Smooth muscle cell (in vitro differentiated cells): Measurements from ENCODE around the gene GPR108. TPM values are rescaled to one million over a fixed set of nuclear protein-coding genes. Genes with fewer than 3 reads are reported as not detected.

Source experiments
- DNase-seq: peaks from one replicate; lab custom pipeline; 2025; ENCODE audit not compliant: unreplicated experiment; lab: John Stamatoyannopoulos, UW
- H2AFZ ChIP-seq: fragments of 200-600 bp; sonication (generic); 2 replicates; pipeline ENCODE4 v1.6.0; 2016; ENCODE audit warnings: antibody characterized with exemption, low read depth, mild to moderate bottlenecking
- H3F3A ChIP-seq: fragments of 200-600 bp; sonication (generic); 2 replicates; pipeline ENCODE4 v1.6.0; 2017; ENCODE audit warnings: antibody characterized with exemption, low read depth
- H3K27ac ChIP-seq: fragments of 200-600 bp; sonication (generic); 2 replicates; pipeline ENCODE4 v1.5.1; 2016; ENCODE audit warnings: low read depth, mild to moderate bottlenecking
- H3K27me3 ChIP-seq: fragments of 200-600 bp; sonication (generic); 2 replicates; pipeline ENCODE4 v1.6.1; 2016; ENCODE audit warnings: low read depth, mild to moderate bottlenecking
- H3K36me3 ChIP-seq: fragments of 200-600 bp; sonication (generic); 2 replicates; pipeline ENCODE4 v1.5.1; 2016; ENCODE audit warnings: low read depth
- H3K4me1 ChIP-seq: fragments of 200-600 bp; sonication (generic); 2 replicates; pipeline ENCODE4 v1.5.1; 2016; ENCODE audit warnings: low read depth
- H3K4me2 ChIP-seq: fragments of 200-600 bp; sonication (generic); 2 replicates; pipeline ENCODE4 v1.6.0; 2016; ENCODE audit warnings: mild to moderate bottlenecking
- H3K4me3 ChIP-seq: fragments of 200-600 bp; sonication (generic); 2 replicates; pipeline ENCODE4 v1.5.1; 2016; ENCODE audit warnings: mild to moderate bottlenecking
- H3K79me2 ChIP-seq: fragments of 200-600 bp; sonication (generic); 2 replicates; pipeline ENCODE4 v1.6.0; 2016; ENCODE audit warnings: low read depth, mild to moderate bottlenecking
- H3K9ac ChIP-seq: fragments of 200-600 bp; sonication (generic); 2 replicates; pipeline ENCODE4 v1.6.0; 2016; ENCODE audit warnings: low read depth
- H3K9me3 ChIP-seq: fragments of 200-600 bp; sonication (generic); replicated peaks from 2 replicates; pipeline ENCODE4 v1.5.1; 2016; ENCODE audit warnings: low read depth
- H4K20me1 ChIP-seq: fragments of 200-600 bp; sonication (generic); 2 replicates; pipeline ENCODE4 v1.6.0; 2016; ENCODE audit warnings: low read depth
- CTCF ChIP-seq: fragments of 200-600 bp; sonication (generic); IDR thresholded peaks from 2 replicates; pipeline ENCODE4 v1.5.1; 2017; ENCODE audit warnings: borderline replicate concordance, mild to moderate bottlenecking, antibody characterized with exemption; ENCODE audit not compliant: insufficient read depth, poor library complexity, severe bottlenecking
- WGBS: methylation state at CpG from one replicate; pipeline ENCODE4 v1.1.7; 2016; ENCODE audit warnings: low lambda C conversion rate; 5-methylcytosine and 5-hydroxymethylcytosine counted together
- polyA plus RNA-seq: library from polyadenylated mRNA; unstranded; fragments of >200 nt; fragmentation: Nextera tagmentation; extraction: Ambion mirVana; gene quantifications from 2 replicates; pipeline ENCODE4 v1.2.1, GENCODE V29; 2016
- total RNA-seq: library from RNA; depleted of rRNA; stranded (reverse); fragments of >200 nt; gene quantifications from 2 replicates; pipeline ENCODE4 v1.2.3, GENCODE V29; 2014

Gene GPR108
- total and polyA plus RNA-seq, 2 experiments from 2014 or later: 34.4 to 62.1 TPM

DNA sequence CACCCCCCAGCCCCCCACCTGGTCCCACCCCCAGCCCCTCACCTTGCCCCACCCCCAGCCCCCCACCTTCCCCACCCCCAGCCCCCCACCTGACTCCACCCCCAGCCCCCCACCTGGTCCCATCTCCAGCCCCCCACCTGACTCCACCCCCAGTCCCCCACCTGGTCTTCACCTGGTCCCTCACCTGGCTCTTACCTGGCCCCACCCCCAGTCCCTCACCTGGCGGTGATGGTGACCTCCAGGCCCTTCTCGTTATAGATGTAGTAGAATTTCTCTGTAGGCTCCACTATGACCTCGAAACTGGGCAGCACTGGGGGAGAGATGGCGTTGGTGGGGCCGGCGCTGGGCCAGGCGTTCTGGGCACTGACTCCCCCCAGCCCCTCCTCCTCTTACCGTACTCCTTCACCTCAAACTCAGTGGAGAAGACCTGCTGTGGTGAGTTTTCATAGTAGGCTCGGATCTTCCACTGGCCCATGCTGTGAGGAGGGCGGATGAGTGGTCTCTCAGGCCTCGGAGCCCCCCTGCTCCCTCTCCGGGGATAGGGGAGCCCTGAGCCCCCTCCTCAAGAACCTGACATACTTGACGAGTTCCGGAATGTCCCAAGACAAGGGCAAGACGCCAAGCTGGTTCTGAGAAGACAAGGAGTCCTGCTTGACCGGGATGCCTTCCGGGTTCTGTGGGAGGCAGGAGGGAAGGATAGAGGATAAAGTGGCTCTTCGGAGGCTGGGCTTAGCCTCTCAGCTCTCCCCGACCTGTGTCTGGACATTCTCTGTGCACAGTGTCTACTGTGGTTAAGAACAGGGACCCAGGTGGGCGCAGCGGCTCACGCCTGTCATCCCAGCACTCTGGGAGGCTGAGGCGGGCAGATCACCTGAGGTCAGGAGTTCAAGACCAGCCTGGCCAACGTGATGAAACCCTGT is 23.3 kb downstream of the GPR108 start:
- no peaks in the 10 kb centered on the region for H3K9me3 ChIP-seq
- no peaks in the 10 kb centered on the region for H3F3A ChIP-seq
- no peak overlapping the region for H3K4me2 ChIP-seq
- no peak overlapping the region for H3K9ac ChIP-seq
- no peaks in the 10 kb centered on the region for H3K36me3 ChIP-seq
- no peak overlapping the region for H3K27ac ChIP-seq
- no peaks in the 10 kb centered on the region for H3K4me1 ChIP-seq
- H4K20me1 ChIP-seq: no peaks in the 10 kb centered on the region
- TF ChIP-seq CTCF: no peak
- no peak for DNase-seq
- H3K27me3 ChIP-seq: peaks cover 30% of the 10 kb centered on the region
- H3K4me3 ChIP-seq: no peak overlapping the region
- no peak overlapping the region for H2AFZ ChIP-seq
- H3K79me2 ChIP-seq: no peaks in the 10 kb centered on the region
- WGBS: 83% methylated on average over 24 of the region's 24 CpGs

- no peaks in the 10 kb centered on the region for H3F3A ChIP-seq
- H3K27me3 ChIP-seq: peaks cover 36% of the 10 kb centered on the region
- no peak overlapping the region for H3K4me3 ChIP-seq
- 90% methylated on average over 20 of the region's 20 CpGs for WGBS
- no peak overlapping the region for H3K27ac ChIP-seq
- no peaks in the 10 kb centered on the region for H3K4me1 ChIP-seq
- no peaks in the 10 kb centered on the region for H3K9me3 ChIP-seq
- H3K36me3 ChIP-seq: no peaks in the 10 kb centered on the region
- no peak for DNase-seq
- no peaks in the 10 kb centered on the region for H4K20me1 ChIP-seq
- H2AFZ ChIP-seq: no peak overlapping the region
- no peak for TF ChIP-seq CTCF
- H3K4me2 ChIP-seq: no peak overlapping the region
- no peaks in the 10 kb centered on the region for H3K79me2 ChIP-seq
- no peak overlapping the region for H3K9ac ChIP-seq
These were observed 24.4 kb downstream of the GPR108 start for GRCh38 chr19:6712692-6713670.

- H4K20me1 ChIP-seq: no peaks in the 10 kb centered on the region
- no peak for TF ChIP-seq CTCF
- H3K9me3 ChIP-seq: no peaks in the 10 kb centered on the region
- H3K4me3 ChIP-seq: no peak overlapping the region
- 92% methylated on average over 13 of the region's 16 CpGs for WGBS
- H3K4me1 ChIP-seq: no peaks in the 10 kb centered on the region
- no peak for DNase-seq
- H3K4me2 ChIP-seq: no peak overlapping the region
- H3K9ac ChIP-seq: no peak overlapping the region
- no peaks in the 10 kb centered on the region for H3K79me2 ChIP-seq
- no peaks in the 10 kb centered on the region for H3F3A ChIP-seq
- peaks cover 36% of the 10 kb centered on the region for H3K27me3 ChIP-seq
- H3K36me3 ChIP-seq: no peaks in the 10 kb centered on the region
- H3K27ac ChIP-seq: no peak overlapping the region
- no peak overlapping the region for H2AFZ ChIP-seq
These were observed 25.1 kb downstream of the GPR108 start for GRCh38 chr19:6712231-6712630.
